PC-3 (cell line): ENCODE data around the gene SLC19A1. TPM values are rescaled to one million over a fixed set of nuclear protein-coding genes. Genes with fewer than 3 reads are reported as not detected.

Experiments used
- ATAC-seq: fragments of 200-7000 bp; cut with Tn5 transposase; 2 replicates; pipeline ENCODE4 v1.9.1; 2020; ENCODE audit warnings: mild to moderate bottlenecking, moderate library complexity
- BruUV-seq: library from RNA; stranded (reverse); fragments of 400-500 nt; replicated peaks from 2 replicates; lab custom pipeline; 2021; lab: Mats Ljungman, UMichigan
- CTCF ChIA-PET: fragments of 300-600 bp; sonication (Branson Sonifier 250); formaldehyde crosslinking; loops from one replicate; lab custom pipeline; 2022; ENCODE audit warnings: antibody characterized with exemption; lab: Charles Lee
- POLR2A ChIA-PET: fragments of 300-600 bp; sonication (Branson Sonifier 250); formaldehyde crosslinking; loops from one replicate; lab custom pipeline; 2022; ENCODE audit warnings: antibody characterized with exemption; ENCODE audit not compliant: unreplicated experiment; lab: Charles Lee
- DNase-seq: peaks from one replicate; pipeline ENCODE4 v3.0.0-alpha.2; 2015
- H2AFZ ChIP-seq: fragments of 300-600 bp; sonication (generic); 2 replicates; pipeline ENCODE4 v1.6.0; 2016; ENCODE audit warnings: antibody characterized with exemption, low read length
- H3F3A ChIP-seq: fragments of 300-600 bp; sonication (generic); one replicate; pipeline ENCODE4 v1.6.0; 2017; ENCODE audit warnings: antibody characterized with exemption, low read length, control low read depth, mild to moderate bottlenecking; ENCODE audit not compliant: unreplicated experiment
- H3K27ac ChIP-seq: fragments of 300-600 bp; sonication (generic); 2 replicates; pipeline ENCODE4 v1.5.1; 2016; ENCODE audit warnings: mild to moderate bottlenecking, low read length
- H3K27me3 ChIP-seq: fragments of 300-600 bp; sonication (generic); 2 replicates; pipeline ENCODE4 v1.6.1; 2016; ENCODE audit warnings: low read length, mixed read lengths
- H3K36me3 ChIP-seq: fragments of 300-600 bp; sonication (generic); 2 replicates; pipeline ENCODE4 v1.6.1; 2016; ENCODE audit warnings: low read depth, mixed run types, low read length, mixed read lengths
- H3K4me1 ChIP-seq: fragments of 300-600 bp; sonication (generic); 2 replicates; pipeline ENCODE4 v1.5.1; 2016; ENCODE audit warnings: low read length; ENCODE audit not compliant: insufficient read depth
- H3K4me2 ChIP-seq: fragments of 300-600 bp; sonication (generic); 2 replicates; pipeline ENCODE4 v1.6.0; 2016; ENCODE audit warnings: low read length
- H3K4me3 ChIP-seq: fragments of 300-600 bp; sonication (generic); 2 replicates; pipeline ENCODE4 v1.5.1; 2016; ENCODE audit warnings: mild to moderate bottlenecking, low read length, mixed read lengths
- H3K79me2 ChIP-seq: fragments of 300-600 bp; sonication (generic); 2 replicates; pipeline ENCODE4 v1.6.1; 2017; ENCODE audit warnings: low read length, mixed read lengths
- H3K9ac ChIP-seq: fragments of 300-600 bp; sonication (generic); 2 replicates; pipeline ENCODE4 v1.6.0; 2016; ENCODE audit warnings: mild to moderate bottlenecking, low read length
- H3K9me2 ChIP-seq: fragments of 300-600 bp; sonication (generic); replicated peaks from 2 replicates; pipeline ENCODE4 v1.6.1; 2016; ENCODE audit warnings: mixed run types, low read length, mixed read lengths
- H3K9me3 ChIP-seq: fragments of 300-600 bp; sonication (generic); 2 replicates; pipeline ENCODE4 v1.6.1; 2016; ENCODE audit warnings: low read length, mixed read lengths
- H4K20me1 ChIP-seq: fragments of 300-600 bp; sonication (generic); 2 replicates; pipeline ENCODE4 v1.6.1; 2016; ENCODE audit warnings: low read length, mixed read lengths
- EZH2 ChIP-seq: fragments of 300-600 bp; sonication (generic); IDR thresholded peaks from one replicate; pipeline ENCODE4 v1.6.1; 2017; ENCODE audit warnings: antibody characterized with exemption, mild to moderate bottlenecking, low read length; ENCODE audit not compliant: unreplicated experiment
- EZH2phosphoT487 ChIP-seq: fragments of 300-600 bp; sonication (generic); IDR thresholded peaks from 2 replicates; pipeline ENCODE4 v1.6.1; 2018; ENCODE audit warnings: mild to moderate bottlenecking, antibody characterized with exemption, low read length, borderline replicate concordance
- intact Hi-C: fragments of 100-400 bp; cut with micrococcal nuclease; formaldehyde crosslinking; loops from 2 replicates; pipeline ENCODE4 v1.9.0; 2023
- total RNA-seq: library from RNA; depleted of rRNA; stranded (reverse); fragments of >200 nt; gene quantifications from 2 replicates; pipeline ENCODE4 v1.2.3, GENCODE V29; 2014
- TF ChIP-seq, protein P1 (sequence below): fragments of 300-600 bp; sonication (generic); conservative IDR thresholded peaks from 2 replicates; pipeline ENCODE4 v1.5.1; 2017; ENCODE audit warnings: antibody characterized with exemption, low read depth, mild to moderate bottlenecking, low read length

Gene SLC19A1
- total RNA-seq, 1 experiment from 2014 or later: 54.2 TPM

DNA sequence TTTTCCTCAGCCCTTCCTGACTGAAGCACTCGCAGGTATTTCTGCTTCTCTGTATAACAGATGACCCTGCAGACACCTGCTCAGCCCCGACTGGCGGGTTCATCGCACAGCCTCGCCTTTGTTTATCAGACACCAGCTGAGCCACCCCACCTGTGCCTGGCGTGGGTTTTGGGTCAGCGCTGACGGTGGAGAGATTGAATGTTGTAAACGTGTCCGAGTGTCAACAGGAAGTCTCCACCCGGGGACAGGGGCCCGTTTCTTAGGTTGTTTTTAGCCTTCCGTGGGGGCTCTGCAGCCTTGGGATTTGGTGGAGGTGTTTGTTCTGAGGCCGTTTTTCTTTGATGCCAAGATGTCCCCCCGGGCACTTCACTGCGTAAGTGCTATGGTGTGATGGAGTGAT lies 77.1 kb downstream of the SLC19A1 start:
- Histone ChIP-seq H3K4me2 (no peak overlapping the region), H3K9me3 (no peaks in the 10 kb centered on the region), H3K4me3 (no peak overlapping the region), H3K27me3 (no peaks in the 10 kb centered on the region), H3K36me3 (0 out of 2 replicates have a peak, but pooled peaks cover 5% of the 10 kb centered on the region), H3K79me2 (no peaks in the 10 kb centered on the region), H3K9me2 (no peaks in the 10 kb centered on the region), H4K20me1 (no peaks in the 10 kb centered on the region), H3K27ac (no peak overlapping the region), H2AFZ (no peak overlapping the region), H3K4me1 (peaks cover 20% of the 10 kb centered on the region), H3K9ac (no peak overlapping the region), H3F3A (no peaks in the 10 kb centered on the region)
- TF ChIP-seq, protein P1, sequence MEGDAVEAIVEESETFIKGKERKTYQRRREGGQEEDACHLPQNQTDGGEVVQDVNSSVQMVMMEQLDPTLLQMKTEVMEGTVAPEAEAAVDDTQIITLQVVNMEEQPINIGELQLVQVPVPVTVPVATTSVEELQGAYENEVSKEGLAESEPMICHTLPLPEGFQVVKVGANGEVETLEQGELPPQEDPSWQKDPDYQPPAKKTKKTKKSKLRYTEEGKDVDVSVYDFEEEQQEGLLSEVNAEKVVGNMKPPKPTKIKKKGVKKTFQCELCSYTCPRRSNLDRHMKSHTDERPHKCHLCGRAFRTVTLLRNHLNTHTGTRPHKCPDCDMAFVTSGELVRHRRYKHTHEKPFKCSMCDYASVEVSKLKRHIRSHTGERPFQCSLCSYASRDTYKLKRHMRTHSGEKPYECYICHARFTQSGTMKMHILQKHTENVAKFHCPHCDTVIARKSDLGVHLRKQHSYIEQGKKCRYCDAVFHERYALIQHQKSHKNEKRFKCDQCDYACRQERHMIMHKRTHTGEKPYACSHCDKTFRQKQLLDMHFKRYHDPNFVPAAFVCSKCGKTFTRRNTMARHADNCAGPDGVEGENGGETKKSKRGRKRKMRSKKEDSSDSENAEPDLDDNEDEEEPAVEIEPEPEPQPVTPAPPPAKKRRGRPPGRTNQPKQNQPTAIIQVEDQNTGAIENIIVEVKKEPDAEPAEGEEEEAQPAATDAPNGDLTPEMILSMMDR: no peak
- TF ChIP-seq EZH2 (no peak), EZH2phosphoT487 (no peak)
- ATAC-seq (no peak), DNase-seq (no peak)
- BruUV-seq: no TSS peak
- CTCF ChIA-PET: interaction anchor here (0.6 kb wide), 1 partner anchor 148 kb away, joined by 3 read pairs; no protein-coding TSS in a partner anchor
- intact Hi-C loops: no loop called here
- POLR2A ChIA-PET: no interaction called here

DNA sequence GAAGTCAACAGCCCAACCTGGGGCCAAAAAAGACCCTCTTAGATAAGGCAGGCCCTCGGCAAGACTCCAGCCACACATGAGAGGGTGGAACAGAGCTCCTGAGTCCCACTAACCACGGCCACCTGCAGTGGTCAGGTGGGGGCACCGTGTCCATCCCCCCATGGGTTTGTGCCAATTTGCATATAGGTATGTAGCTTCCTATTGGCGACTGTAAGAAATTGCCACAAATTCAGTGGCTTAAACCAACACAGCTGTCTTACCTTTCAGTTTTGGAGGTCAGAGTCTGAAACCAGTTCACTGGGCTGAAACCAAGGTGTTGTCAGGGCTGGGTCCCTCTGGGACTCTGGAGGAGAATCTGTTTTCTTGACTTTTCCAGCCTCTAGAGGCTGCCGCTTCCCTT lies 77.9 kb downstream of the SLC19A1 start:
- no peak for ATAC-seq
- Histone ChIP-seq H3K4me3 (no peak overlapping the region), H3K9me2 (no peaks in the 10 kb centered on the region), H3K4me1 (peaks cover 22% of the 10 kb centered on the region), H3K36me3 (0 out of 2 replicates have a peak, but pooled peaks cover 5% of the 10 kb centered on the region), H3K79me2 (no peaks in the 10 kb centered on the region), H3K27me3 (no peaks in the 10 kb centered on the region), H3K9ac (no peak overlapping the region), H3F3A (no peaks in the 10 kb centered on the region), H3K9me3 (no peaks in the 10 kb centered on the region), H4K20me1 (no peaks in the 10 kb centered on the region), H3K27ac (no peak overlapping the region), H2AFZ (no peak overlapping the region), H3K4me2 (no peak overlapping the region)
- intact Hi-C loops: no loop called here
- no peak for DNase-seq
- TF ChIP-seq, protein P1: no peak
- TF ChIP-seq EZH2phosphoT487 (no peak), EZH2 (no peak)
- ChIA-PET POLR2A (no interaction called here), CTCF (no interaction called here)
- BruUV-seq: no TSS peak

DNA sequence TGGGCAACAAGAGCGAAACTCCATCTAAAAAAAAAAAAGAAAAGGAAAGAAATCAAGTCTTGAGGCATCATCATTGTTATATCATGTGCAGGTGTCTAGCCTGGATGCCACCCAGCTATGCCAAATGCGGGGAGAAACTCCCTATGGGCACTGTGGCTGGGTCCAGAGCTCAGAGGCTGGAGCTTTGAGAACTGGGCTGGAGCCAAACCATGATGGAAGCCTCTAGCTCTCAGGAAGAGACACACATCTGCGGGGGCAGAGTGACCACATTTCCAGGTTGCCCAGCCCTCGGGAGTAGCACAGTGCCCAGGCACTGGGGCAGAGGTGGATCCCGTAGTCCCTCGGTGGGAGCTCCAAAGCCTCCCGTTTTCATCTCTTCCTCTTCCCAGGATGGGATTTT lies 78.4 kb downstream of the SLC19A1 start:
- intact Hi-C loops: no loop called here
- no peak for TF ChIP-seq EZH2phosphoT487
- TF ChIP-seq EZH2: no peak
- TF ChIP-seq, protein P1: no peak
- DNase-seq: no peak
- Histone ChIP-seq H3K4me1 (peaks cover 22% of the 10 kb centered on the region), H3K36me3 (0 out of 2 replicates have a peak, but pooled peaks cover 5% of the 10 kb centered on the region), H3K27me3 (no peaks in the 10 kb centered on the region), H3K4me2 (no peak overlapping the region), H3K9me2 (no peaks in the 10 kb centered on the region), H3F3A (no peaks in the 10 kb centered on the region), H3K9me3 (no peaks in the 10 kb centered on the region), H3K4me3 (no peak overlapping the region), H3K79me2 (no peaks in the 10 kb centered on the region), H3K27ac (no peak overlapping the region), H4K20me1 (no peaks in the 10 kb centered on the region), H2AFZ (no peak overlapping the region), H3K9ac (no peak overlapping the region)
- no peak for ATAC-seq
- no TSS peak for BruUV-seq
- CTCF ChIA-PET: no interaction called here
- POLR2A ChIA-PET: no interaction called here
